Esophagus (tissue), 2 donors: ENCODE results near the gene CIZ1. TPM values are rescaled to one million over a fixed set of nuclear protein-coding genes. Genes with fewer than 3 reads are reported as not detected.

Experiments
- H3K27ac ChIP-seq, 2 donors: one replicate each; pipeline ENCODE4 v1.5.1; 2013; ENCODE audit warnings: low read depth in 2 of 2, mild to moderate bottlenecking in 2 of 2, inconsistent platforms in 1 of 2, low read length in 1 of 2, moderate library complexity in 1 of 2
- H3K27me3 ChIP-seq, 2 donors: one replicate each; pipeline ENCODE4 v1.6.1; 2013; ENCODE audit warnings: low read length in 2 of 2, control low read depth in 1 of 2, mild to moderate bottlenecking in 1 of 2; ENCODE audit not compliant: insufficient read depth in 2 of 2, control insufficient read depth in 1 of 2
- H3K36me3 ChIP-seq, 2 donors: one replicate each; pipeline ENCODE4 v1.6.1; 2013; ENCODE audit warnings: low read length in 1 of 2; ENCODE audit not compliant: control insufficient read depth in 2 of 2, insufficient read depth in 2 of 2
- H3K4me1 ChIP-seq, 2 donors: one replicate each; pipeline ENCODE4 v1.6.1; 2013; ENCODE audit warnings: low read length in 1 of 2; ENCODE audit not compliant: control insufficient read depth in 2 of 2, insufficient read depth in 2 of 2
- H3K4me3 ChIP-seq, 2 donors: one replicate each; pipeline ENCODE4 v1.5.1; 2013; ENCODE audit warnings: low read length in 2 of 2, mild to moderate bottlenecking in 2 of 2, low read depth in 1 of 2, moderate library complexity in 1 of 2
- H3K9me3 ChIP-seq, 2 donors: one replicate each; pipeline ENCODE4 v1.6.1; 2013; ENCODE audit warnings: mild to moderate bottlenecking in 2 of 2, low read depth in 1 of 2, low read length in 1 of 2, moderate library complexity in 1 of 2; ENCODE audit not compliant: control insufficient read depth in 2 of 2, insufficient read depth in 1 of 2
- WGBS, 2 donors: extraction: QIAGEN DNeasy Blood & Tissue Kit; methylation state at CpG; one replicate each; pipeline ENCODE4 v1.1.7; 2013; 5-methylcytosine and 5-hydroxymethylcytosine counted together
- polyA plus RNA-seq, 2 donors: library from polyadenylated mRNA; stranded (reverse); fragments of 200-250 nt; gene quantifications; one replicate each; pipeline ENCODE4 v1.2.3, GENCODE V29; 2013
- donor health status: healthy with polysubstance abuse.
- donor health status: Bipolar disorder and iron deficiency.

The CIZ1 gene
- polyA plus RNA-seq, 2 donors: 39.8 to 39.9 TPM

GRCh38 chr9:128175726-128176125 lies 15.6 kb downstream of the CIZ1 start:
- 96 to 97% methylated on average over 2 of the region's 2 CpGs for WGBS, 2 donors
- H3K4me3 ChIP-seq: no peak overlapping the region
- no peak overlapping the region for H3K27ac ChIP-seq
- peaks cover 28 to 50% of the 10 kb centered on the region in 2 donors for H3K36me3 ChIP-seq
- peaks cover 4 to 5% of the 10 kb centered on the region in 2 donors for H3K9me3 ChIP-seq
- H3K27me3 ChIP-seq: no peaks in the 10 kb centered on the region
- no peaks in the 10 kb centered on the region for H3K4me1 ChIP-seq

DNA sequence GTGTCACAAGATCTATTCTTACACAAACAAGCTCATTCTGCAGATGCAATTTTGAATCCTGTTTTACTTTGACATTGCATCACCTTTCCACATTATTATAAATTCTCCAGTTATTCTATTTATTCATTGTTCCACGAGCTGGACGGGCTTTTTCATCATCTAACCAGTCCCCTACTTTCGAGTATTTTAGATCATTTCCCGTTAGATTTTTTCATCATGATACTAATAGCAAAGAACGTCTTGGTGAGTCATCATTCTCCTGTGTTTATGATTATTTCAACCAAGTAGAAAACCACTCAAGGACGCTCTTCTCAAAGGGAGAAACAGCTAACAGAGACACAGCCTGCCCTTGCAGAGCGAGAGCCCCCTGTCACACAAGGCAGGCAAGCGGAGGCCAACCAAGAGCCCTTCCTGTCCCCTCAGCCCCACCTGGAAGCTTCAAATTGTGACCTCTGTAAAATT lies 16.2 kb downstream of the CIZ1 start:
- no peaks in the 10 kb centered on the region for H3K4me1 ChIP-seq
- no peak overlapping the region for H3K27ac ChIP-seq
- no peaks in the 10 kb centered on the region for H3K27me3 ChIP-seq
- H3K36me3 ChIP-seq: peaks cover 28 to 44% of the 10 kb centered on the region in 2 donors
- no peak overlapping the region for H3K4me3 ChIP-seq
- H3K9me3 ChIP-seq: peaks cover 4 to 5% of the 10 kb centered on the region in 2 donors
- 83 to 84% methylated on average over 8 of the region's 8 CpGs for WGBS, 2 donors

- peaks cover 3 to 4% of the 10 kb centered on the region in 2 donors for H3K9me3 ChIP-seq
- no peaks in the 10 kb centered on the region for H3K27me3 ChIP-seq
- no peaks in the 10 kb centered on the region for H3K4me1 ChIP-seq
- no peak overlapping the region for H3K27ac ChIP-seq
- no peak overlapping the region for H3K4me3 ChIP-seq
- H3K36me3 ChIP-seq: peaks cover 35 to 44% of the 10 kb centered on the region in 2 donors
- WGBS, 2 donors: 70 to 88% methylated on average over 4 of the region's 4 CpGs
Measured at GRCh38 chr9:128174062-128174461, 17.3 kb downstream of the CIZ1 start.

DNA sequence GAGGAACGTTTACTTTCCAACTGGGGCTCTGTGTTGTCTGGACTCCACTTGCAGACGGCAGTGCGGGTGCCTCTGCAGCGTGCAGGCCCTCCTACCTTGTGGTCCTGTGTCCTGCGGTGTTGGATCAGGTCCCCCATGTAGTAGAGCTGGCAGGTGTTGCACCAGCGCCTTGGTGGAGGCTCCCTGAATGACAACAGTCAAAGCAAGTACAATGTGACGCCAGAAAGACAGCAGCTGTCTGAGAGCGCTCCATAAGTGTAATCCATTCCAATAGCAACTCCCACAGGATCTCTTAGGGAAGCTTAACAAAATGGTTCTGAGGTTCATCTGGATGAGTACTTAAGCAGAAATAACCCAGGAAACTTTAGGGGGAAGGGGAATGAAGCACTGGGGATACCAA lies 21.4 kb downstream of the CIZ1 start:
- peaks cover 42 to 43% of the 10 kb centered on the region in 2 donors for H3K36me3 ChIP-seq
- H3K9me3 ChIP-seq: no peaks in the 10 kb centered on the region
- H3K27ac ChIP-seq: no peak overlapping the region
- peaks cover 0 to 2% of the 10 kb centered on the region in 2 donors for H3K4me1 ChIP-seq
- no peak overlapping the region for H3K4me3 ChIP-seq
- 92 to 93% methylated on average over 8 of the region's 8 CpGs for whole genome bisulfite sequencing, 2 donors
- H3K27me3 ChIP-seq: no peaks in the 10 kb centered on the region

- H3K9me3 ChIP-seq: no peaks in the 10 kb centered on the region
- no peaks in the 10 kb centered on the region for H3K27me3 ChIP-seq
- 87 to 89% methylated on average over 8 of the region's 8 CpGs for WGBS, 2 donors
- peaks cover 0 to 2% of the 10 kb centered on the region in 2 donors for H3K4me1 ChIP-seq
- H3K4me3 ChIP-seq: no peak overlapping the region
- no peak overlapping the region for H3K27ac ChIP-seq
- peaks cover 42 to 45% of the 10 kb centered on the region in 2 donors for H3K36me3 ChIP-seq
Measured at GRCh38 chr9:128169492-128169891, 21.9 kb downstream of the CIZ1 start.

GRCh38 chr9:128168731-128169308 lies 22.6 kb downstream of the CIZ1 start:
- no peaks in the 10 kb centered on the region for H3K9me3 ChIP-seq
- H3K4me3 ChIP-seq: no peak overlapping the region
- H3K27ac ChIP-seq: no peak overlapping the region
- 86 to 90% methylated on average over 8 of the region's 8 CpGs for WGBS, 2 donors
- H3K36me3 ChIP-seq: peaks cover 41 to 48% of the 10 kb centered on the region in 2 donors
- H3K27me3 ChIP-seq: no peaks in the 10 kb centered on the region
- peaks cover 0 to 2% of the 10 kb centered on the region in 2 donors for H3K4me1 ChIP-seq

DNA sequence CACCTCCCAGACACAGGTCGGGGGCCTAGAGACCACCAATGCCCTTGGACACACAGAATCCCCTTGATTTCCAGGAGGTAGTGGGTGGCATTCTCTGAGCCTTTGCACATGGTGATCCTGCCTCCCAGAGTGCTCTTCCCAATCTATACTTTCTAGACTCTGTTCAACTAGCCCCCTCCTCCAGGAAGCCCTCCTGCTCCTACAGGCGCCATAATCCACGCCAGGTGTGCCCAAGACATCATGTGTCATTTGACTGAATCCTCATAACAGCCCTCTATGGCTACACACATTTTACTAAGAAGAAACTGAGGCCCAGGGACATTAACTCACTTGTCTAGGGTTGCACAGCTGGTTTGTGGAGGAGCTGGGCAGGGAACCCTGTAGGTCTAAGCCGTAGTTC lies 24.2 kb downstream of the CIZ1 start:
- Histone ChIP-seq H3K36me3 (peaks cover 42 to 61% of the 10 kb centered on the region in 2 donors), H3K9me3 (no peaks in the 10 kb centered on the region), H3K27me3 (no peaks in the 10 kb centered on the region), H3K27ac (no peak overlapping the region), H3K4me3 (no peak overlapping the region), H3K4me1 (peaks cover 0 to 2% of the 10 kb centered on the region in 2 donors)
- WGBS, 2 donors: 94 to 98% methylated on average over 4 of the region's 4 CpGs

- Histone ChIP-seq H3K9me3 (no peaks in the 10 kb centered on the region), H3K4me1 (peaks cover 0 to 2% of the 10 kb centered on the region in 2 donors), H3K36me3 (peaks cover 42 to 63% of the 10 kb centered on the region in 2 donors), H3K27ac (no peak overlapping the region), H3K27me3 (no peaks in the 10 kb centered on the region), H3K4me3 (no peak overlapping the region)
- WGBS, 2 donors: 96 to 97% methylated on average over 18 of the region's 18 CpGs
Measured at GRCh38 chr9:128166169-128166568, 25.2 kb downstream of the CIZ1 start.

DNA sequence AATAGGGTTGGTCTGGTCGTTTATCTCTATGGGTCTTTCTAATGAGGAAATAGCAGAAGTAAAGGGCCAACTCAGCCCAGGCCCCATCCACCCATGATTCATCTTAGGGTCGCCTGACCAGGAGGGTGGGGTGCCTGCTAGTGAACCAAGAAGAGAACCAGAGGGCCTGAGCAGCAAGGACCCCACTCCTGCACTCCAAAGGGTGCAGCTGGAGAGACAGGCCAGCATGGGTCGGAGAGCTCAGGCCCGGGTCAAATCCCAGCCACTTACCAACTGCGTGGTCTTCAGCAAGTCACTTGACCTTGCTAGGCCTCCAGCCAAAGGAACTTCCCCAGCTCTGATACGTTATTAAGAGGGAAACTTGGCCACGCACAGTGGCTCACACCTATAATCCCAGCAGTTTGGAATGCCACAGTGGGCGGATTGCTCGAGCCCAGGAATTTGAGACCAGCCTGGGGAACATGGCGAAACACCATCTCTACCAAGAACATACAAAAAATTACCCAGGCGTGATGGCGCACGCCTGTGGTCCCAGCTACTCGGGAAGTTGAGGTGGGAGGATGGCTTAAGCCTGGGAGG lies 27.0 kb downstream of the CIZ1 start:
- Histone ChIP-seq H3K4me1 (peaks cover 3 to 9% of the 10 kb centered on the region in 2 donors), H3K9me3 (no peaks in the 10 kb centered on the region), H3K27me3 (no peaks in the 10 kb centered on the region), H3K4me3 (no peak overlapping the region), H3K36me3 (peaks cover 36 to 57% of the 10 kb centered on the region in 2 donors), H3K27ac (peak overlapping the region in 1 of 2 donors; percentile 24)
- 65 to 68% methylated on average over 14 of the region's 14 CpGs for WGBS, 2 donors
